NCI-H748 treated with DMSO at 0.1 percent for 48 hours (cell line): ENCODE data around the gene LRRC70.

ENCODE experiments used
- DNase-seq: peaks from one replicate; lab custom pipeline; 2025; lab: John Stamatoyannopoulos, UW

LRRC70 gene

DNA sequence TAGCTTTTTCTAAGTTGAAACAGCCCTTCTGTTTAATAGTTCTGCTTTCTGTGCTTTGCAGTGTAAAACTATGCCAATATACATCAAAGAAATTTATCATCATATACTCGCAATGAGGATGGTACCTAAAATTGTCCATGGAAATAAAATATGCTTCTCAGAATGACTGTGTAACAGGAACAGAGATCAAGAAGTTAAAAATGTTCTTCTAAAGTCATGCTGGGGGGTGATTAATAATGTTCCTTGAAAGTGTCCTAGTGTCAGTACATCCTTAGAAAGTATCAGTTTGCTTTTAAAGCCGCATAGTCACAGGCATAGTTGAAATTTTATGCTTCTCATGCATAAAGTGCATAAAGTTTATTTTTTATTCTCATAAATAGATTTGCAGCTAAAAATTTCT, 4.0 kb upstream of the LRRC70 start:
- no peak for DNase-seq

- no peak for DNase-seq
Measured at GRCh38 chr5:62575066-62575465, 3.6 kb upstream of the LRRC70 start.

DNA sequence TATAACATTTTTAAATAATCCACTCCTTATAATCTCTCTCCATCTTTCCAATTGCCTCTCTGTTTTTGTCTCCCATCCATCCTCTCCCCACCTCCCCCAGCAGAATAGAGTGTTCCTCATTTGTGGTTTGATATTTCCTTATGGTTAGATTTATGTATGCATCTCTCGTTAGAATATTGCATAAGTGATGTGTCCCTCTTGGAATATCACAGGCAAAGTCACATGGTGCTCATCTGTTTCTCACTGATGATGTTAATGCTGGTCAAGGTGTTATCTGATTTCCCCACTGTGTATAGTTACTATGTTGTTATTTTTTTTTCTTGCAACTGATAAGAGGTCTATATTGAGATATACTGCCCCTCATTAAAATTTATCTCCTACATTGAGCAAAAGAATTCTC, 3.1 kb upstream of the LRRC70 start:
- no peak for DNase-seq

DNA sequence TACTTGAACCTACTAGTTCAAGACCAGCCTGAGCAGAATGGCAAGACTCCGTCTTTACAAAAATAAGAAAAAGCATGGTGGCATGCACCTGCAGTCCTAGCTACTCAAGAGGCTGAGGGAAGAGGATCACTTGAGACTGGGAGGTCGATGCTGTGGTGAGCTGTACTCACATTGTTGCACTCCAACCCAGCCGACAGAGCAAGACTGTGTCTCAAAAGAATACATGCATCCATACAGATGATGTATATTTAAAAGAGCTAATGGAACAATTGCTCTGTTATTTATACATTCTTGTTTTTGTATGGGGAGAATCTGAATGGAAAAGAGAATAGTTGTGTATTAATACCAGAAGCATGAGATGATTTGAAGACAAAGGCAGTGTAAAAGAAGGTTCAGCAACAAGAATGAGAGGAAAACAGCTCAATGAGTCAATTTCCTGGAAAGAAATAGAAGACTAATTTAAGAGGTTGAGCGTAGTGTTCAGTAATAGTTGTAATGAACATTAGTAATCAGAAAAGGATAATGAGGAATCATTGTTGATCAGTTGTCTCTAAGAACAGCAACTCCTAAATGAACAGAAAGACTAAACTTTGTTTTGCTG, 1.9 kb upstream of the LRRC70 start:
- DNase-seq = no peak

DNA sequence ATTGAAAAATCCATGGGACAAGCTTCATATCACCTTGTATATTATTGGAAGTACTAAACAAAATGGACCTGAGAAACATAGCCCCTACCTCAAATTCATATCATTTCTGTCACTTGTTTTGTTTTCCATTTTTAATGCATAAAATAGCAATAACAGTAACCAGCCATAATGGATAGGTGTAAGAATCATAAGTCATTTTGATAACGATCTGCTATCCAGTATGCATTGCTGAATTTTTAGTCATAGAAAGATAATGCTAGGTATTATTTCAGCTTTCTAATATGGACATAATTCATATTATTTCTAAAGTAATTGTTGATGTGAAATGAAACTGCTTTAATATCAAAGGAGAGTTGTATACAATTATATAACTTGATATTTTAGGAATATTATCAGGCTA, 1.1 kb upstream of the LRRC70 start:
- DNase-seq = no peak

- no peak for DNase-seq
Measured at GRCh38 chr5:62579761-62580160, 1.1 kb downstream of the LRRC70 start.

- no peak for DNase-seq
Measured at GRCh38 chr5:62581836-62582597, 3.4 kb downstream of the LRRC70 start.

- DNase-seq = no peak
Measured at GRCh38 chr5:62584391-62584790, 5.8 kb downstream of the LRRC70 start.

DNA sequence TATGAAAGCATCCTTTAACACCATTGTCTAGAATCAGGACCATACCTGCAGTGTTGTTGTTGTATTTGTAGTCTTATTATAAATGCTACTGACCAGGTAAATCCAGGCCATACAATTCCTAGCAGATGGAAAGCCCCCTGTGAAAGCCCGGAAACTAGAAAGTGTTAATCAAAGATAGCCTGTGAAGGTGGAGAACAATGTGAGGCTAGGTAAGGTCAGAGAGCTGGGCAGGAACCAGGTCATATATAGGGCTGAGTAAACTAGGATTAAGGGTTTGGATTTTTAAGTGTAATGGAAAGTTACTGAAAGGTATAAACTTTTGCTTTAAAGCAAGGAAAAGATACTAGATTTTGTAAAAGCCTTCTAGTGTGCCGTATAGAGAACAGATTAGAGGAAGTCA, 6.7 kb downstream of the LRRC70 start:
- no peak for DNase-seq

- no peak for DNase-seq
Measured at GRCh38 chr5:62585751-62586150, 7.1 kb downstream of the LRRC70 start.

DNA sequence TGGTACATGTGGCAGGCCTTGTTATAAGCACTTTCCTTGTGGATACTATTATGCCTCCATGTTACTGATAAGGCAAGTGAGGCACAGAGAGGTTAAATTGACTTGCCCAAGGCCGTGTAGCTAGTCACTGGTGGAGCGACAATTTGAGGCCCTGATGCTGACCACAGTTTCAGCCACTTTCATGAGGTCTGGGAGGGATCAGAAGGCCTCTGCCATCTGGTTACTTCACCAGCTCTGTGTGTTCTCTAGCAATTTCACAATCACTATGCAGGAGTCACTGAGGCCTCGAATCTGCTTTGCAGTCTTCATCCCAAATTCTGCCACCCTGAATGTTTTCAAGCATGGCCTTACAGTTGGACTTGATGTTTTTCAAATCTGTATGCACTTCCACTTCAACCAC, 9.1 kb downstream of the LRRC70 start:
- no peak for DNase-seq

GRCh38 chr5:62588668-62589067, 10.0 kb downstream of the LRRC70 start:
- no peak for DNase-seq

DNA sequence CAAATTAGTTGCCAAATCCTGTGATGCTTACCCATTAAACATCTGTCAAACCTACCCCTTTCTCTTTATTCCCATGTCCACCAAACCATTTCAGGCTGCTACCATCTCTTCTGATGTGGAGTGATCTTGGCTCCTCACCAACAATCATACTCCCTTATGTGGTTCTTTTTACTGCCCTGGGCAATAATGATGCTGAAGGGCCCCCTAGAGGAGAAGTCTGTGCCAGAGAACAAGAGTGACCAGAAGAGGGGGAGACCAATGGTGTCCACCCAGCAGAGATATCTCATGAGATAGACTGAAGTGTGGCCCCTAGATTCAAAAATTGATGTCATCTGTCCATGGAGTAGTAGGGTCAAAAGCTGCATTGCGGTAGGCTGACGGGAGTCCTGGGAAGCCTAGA, 10.9 kb downstream of the LRRC70 start:
- no peak for DNase-seq

GRCh38 chr5:62590387-62590786, 11.8 kb downstream of the LRRC70 start:
- DNase-seq = no peak

- DNase-seq = no peak
Measured at GRCh38 chr5:62592558-62592957, 13.9 kb downstream of the LRRC70 start.

DNA sequence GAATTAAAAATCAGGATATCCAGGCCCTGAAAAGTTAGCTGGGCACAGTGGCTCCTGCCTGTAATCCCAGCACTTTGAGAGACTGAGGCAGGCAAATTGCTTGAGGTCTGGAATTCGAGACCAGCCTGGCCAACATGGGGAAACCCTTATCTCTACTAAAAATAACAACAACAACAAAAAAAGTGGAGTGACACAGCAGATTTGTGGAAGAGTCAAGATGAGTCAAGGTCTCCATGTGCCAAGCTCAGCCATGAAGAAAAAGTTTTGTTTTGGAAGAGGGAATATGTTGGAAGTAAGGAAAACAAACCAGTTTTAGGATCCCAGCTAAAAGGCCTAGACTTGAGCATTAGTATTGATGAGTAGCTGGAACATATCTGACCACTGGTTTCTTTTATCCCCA, 14.7 kb downstream of the LRRC70 start:
- DNase-seq = no peak

DNA sequence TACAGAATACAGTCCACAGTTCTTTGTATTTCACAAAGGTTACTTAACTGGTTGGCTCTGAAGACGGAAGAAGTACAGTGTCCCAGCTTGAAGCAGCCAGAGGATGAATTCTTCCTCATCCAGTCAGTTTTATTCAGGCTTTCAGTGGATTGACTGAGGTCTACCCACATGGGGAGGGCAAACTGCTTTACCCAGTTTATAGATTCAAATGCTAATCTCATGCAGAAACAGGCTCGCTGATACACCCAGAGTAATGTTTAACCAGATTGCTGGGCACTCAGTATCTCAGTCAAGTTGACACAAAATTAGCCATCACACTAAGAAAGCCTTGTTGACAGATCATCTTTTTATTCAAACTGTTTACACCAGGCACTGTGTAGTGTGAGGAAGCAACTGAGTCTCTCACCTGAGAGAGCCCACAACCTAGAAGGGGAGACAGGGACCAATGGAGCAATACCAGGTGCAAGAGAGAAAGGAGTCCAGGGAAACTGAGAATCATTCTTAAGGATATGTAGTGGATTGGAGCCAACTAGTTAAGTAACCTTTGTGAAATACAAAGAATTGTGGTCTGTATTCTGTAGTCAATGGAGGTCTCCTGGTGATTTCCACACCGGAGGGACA, 15.9 kb downstream of the LRRC70 start:
- DNase-seq = no peak

DNA sequence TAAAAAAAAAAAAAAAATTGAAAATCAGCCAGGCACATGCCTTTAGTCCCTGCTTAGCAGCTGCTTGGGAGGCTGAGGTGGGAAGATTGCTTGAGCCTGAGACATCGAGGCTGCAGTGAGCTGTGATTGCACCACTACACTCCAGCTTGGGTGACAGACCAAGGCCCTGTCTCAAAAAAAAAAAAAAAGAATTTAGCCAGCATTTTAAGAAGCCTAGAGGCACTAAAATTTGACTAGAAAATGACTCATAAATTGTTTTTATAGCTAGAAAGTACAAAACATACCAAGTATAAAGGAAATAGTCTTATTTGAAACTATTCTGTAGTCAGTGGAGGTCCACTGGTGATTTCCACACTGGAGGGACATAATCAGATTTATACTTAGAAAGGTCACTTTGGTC, 17.5 kb downstream of the LRRC70 start:
- DNase-seq = no peak

GRCh38 chr5:62596691-62597090, 18.1 kb downstream of the LRRC70 start:
- no peak for DNase-seq

DNA sequence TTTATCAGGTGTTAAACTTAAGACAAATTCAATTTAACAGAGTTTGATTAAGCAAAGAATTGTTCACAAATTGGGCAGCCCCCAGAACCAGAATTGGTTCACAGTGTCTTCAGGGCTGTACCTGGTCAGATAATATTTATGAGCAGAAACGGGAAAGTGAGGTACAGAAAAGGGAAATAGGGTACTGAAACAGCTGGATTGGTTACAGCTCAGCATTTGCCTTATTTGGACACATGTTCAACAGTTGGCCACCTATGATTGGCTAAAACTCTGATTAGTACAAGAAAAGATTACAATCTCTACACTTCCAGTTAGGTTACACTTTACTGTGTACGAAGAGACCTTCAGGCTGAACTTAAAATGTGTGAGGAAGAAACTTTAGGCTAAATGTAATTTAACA, 18.7 kb downstream of the LRRC70 start:
- no peak for DNase-seq

DNA sequence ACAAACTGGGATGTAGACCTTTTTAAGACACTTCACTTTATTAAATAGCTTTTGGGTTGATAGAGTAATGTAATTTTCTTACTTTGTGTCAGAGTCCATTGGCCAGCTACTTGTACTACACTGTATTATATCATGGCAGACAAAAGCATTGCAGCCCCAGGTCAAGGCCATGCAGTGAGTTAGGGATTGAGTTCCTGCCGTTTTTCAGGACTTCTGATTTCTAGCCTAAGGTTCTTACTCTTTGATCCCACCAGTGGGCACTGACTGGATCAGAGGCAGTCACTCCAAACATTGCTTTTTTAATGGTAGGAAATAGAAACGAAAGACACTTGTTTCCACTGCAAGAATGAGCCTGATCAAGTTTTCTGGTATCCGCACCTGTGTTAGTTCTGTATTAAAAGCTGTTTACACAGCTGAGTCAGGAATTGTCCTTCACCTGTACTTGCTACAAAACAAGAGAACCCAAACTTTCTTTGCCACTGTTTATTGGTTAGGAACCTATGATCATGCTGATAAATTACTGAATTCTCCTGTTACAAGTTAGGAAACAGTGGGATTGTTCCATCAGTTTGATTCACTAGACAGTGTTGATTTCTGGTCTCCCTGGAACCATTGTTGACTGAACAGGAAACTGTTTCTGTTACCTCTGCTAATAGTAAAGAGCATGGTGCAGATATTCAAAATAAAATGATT, 22.1 kb downstream of the LRRC70 start:
- peak; percentile 54 for DNase-seq

GRCh38 chr5:62603934-62604333, 25.3 kb downstream of the LRRC70 start:
- DNase-seq = no peak

DNA sequence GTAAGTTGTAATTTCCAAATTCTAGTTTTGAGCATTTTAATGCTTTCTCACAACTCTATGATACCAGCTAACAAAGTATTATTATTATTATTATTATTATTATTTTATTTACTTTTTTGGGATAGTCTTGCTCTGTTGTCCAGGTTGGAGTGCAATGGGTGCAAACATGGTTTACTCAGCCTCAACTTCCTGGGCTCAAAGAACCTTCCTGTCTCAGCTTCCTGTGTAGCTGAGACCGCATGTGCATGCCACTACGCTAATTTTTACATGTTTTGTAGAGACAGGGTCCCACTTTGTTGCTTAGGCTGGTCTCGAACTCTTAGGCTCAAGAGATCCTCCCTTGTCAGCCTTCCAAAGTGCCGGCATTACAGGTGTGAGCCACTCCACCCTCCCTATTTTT, 27.0 kb downstream of the LRRC70 start:
- DNase-seq = no peak
